OCI-LY1 (cell line): Measurements from ENCODE around the gene U2SURP.
"Not testable (repeated sequence)": the region's sequence is repeated elsewhere in the genome, so short reads cannot be mapped to it uniquely, and the experiment has no call there.

ENCODE experiments used
- H2AFZ ChIP-seq: fragments of 200-600 bp; sonication (generic), shearing (Covaris generic); 2 replicates; pipeline ENCODE4 v1.6.0; 2014; ENCODE audit warnings: antibody characterized with exemption, mild to moderate bottlenecking, low read length
- H3F3A ChIP-seq: fragments of 200-600 bp; sonication (generic), shearing (Covaris generic); 2 replicates; pipeline ENCODE4 v1.6.0; 2014; ENCODE audit warnings: mild to moderate bottlenecking, antibody characterized with exemption, low read length, moderate library complexity; ENCODE audit not compliant: insufficient read depth
- H3K27ac ChIP-seq: fragments of 200-600 bp; sonication (generic); 2 replicates; pipeline ENCODE4 v1.5.1; 2014; ENCODE audit warnings: low read length, mixed run types, mild to moderate bottlenecking, low read depth; ENCODE audit not compliant: poor library complexity, severe bottlenecking
- H3K27me3 ChIP-seq: fragments of 200-600 bp; sonication (generic); 2 replicates; pipeline ENCODE4 v1.6.0; 2014; ENCODE audit warnings: antibody characterized with exemption, mild to moderate bottlenecking, low read length, moderate library complexity; ENCODE audit not compliant: insufficient read depth
- H3K36me3 ChIP-seq: fragments of 200-600 bp; sonication (generic); 2 replicates; pipeline ENCODE4 v1.6.1; 2014; ENCODE audit warnings: mild to moderate bottlenecking, antibody characterized with exemption, low read length, moderate library complexity, mixed read lengths; ENCODE audit not compliant: insufficient read depth
- H3K4me1 ChIP-seq: fragments of 200-600 bp; sonication (generic); 2 replicates; pipeline ENCODE4 v1.5.1; 2014; ENCODE audit warnings: mild to moderate bottlenecking, low read length, moderate library complexity; ENCODE audit not compliant: insufficient read depth, severe bottlenecking
- H3K4me2 ChIP-seq: fragments of 200-600 bp; sonication (generic), shearing (Covaris generic); 2 replicates; pipeline ENCODE4 v1.6.1; 2014; ENCODE audit warnings: low read length
- H3K4me3 ChIP-seq: fragments of 200-600 bp; sonication (generic); 2 replicates; pipeline ENCODE4 v1.5.1; 2014; ENCODE audit warnings: low read length, low read depth, mild to moderate bottlenecking, mixed read lengths; ENCODE audit not compliant: poor library complexity, severe bottlenecking
- H3K79me2 ChIP-seq: fragments of 200-600 bp; shearing (Covaris generic); 2 replicates; pipeline ENCODE4 v1.6.1; 2016; ENCODE audit warnings: mixed run types, low read length, mixed read lengths; ENCODE audit not compliant: insufficient read depth
- H3K9ac ChIP-seq: fragments of 200-600 bp; sonication (generic), shearing (Covaris generic); 2 replicates; pipeline ENCODE4 v1.6.1; 2014; ENCODE audit warnings: mild to moderate bottlenecking, low read length, mixed read lengths
- H3K9me2 ChIP-seq: fragments of 200-600 bp; sonication (generic), shearing (Covaris generic); 2 replicates; pipeline ENCODE4 v1.6.1; 2014; ENCODE audit warnings: low read depth, mild to moderate bottlenecking, low read length, mixed read lengths
- H3K9me3 ChIP-seq: fragments of 200-600 bp; shearing (Covaris generic); 2 replicates; pipeline ENCODE4 v1.6.1; 2014; ENCODE audit warnings: low read length, mixed read lengths
- H4K20me1 ChIP-seq: fragments of 200-600 bp; sonication (generic), shearing (Covaris generic); 2 replicates; pipeline ENCODE4 v1.6.0; 2016; ENCODE audit warnings: mild to moderate bottlenecking, low read length; ENCODE audit not compliant: insufficient read depth
- CTCF ChIP-seq: fragments of 200-600 bp; sonication (generic), shearing (Covaris generic); IDR thresholded peaks from 2 replicates; pipeline ENCODE4 v1.5.1; 2017; ENCODE audit warnings: mild to moderate bottlenecking, antibody characterized with exemption, low read length, moderate library complexity, mixed read lengths
- EZH2 ChIP-seq: fragments of 200-600 bp; sonication (generic), shearing (Covaris generic); IDR thresholded peaks from 2 replicates; pipeline ENCODE4 v1.8.0; 2017; ENCODE audit warnings: borderline replicate concordance, mixed run types, mild to moderate bottlenecking, antibody characterized with exemption, low read length, moderate library complexity, mixed read lengths

Gene U2SURP

GRCh38 chr3:143040261-143040879 is 39.0 kb downstream of the U2SURP start:
- H3F3A ChIP-seq: peaks cover 14% of the 10 kb centered on the region
- peaks cover 5% of the 10 kb centered on the region; the same call in 1 of the 2 replicates for H4K20me1 ChIP-seq
- H3K36me3 ChIP-seq: peaks cover 95% of the 10 kb centered on the region
- H3K9me3 ChIP-seq: no peaks in the 10 kb centered on the region
- no peaks in the 10 kb centered on the region for H3K27me3 ChIP-seq
- no peak overlapping the region for H3K4me2 ChIP-seq
- TF ChIP-seq EZH2: no peak
- TF ChIP-seq CTCF: peak; percentile 61
- peaks cover 16% of the 10 kb centered on the region; the same call in 1 of the 2 replicates for H3K79me2 ChIP-seq
- no peaks in the 10 kb centered on the region for H3K4me1 ChIP-seq
- no peak overlapping the region for H2AFZ ChIP-seq
- H3K9ac ChIP-seq: no peak overlapping the region
- no peak overlapping the region for H3K4me3 ChIP-seq
- H3K27ac ChIP-seq: no peak overlapping the region
- no peaks in the 10 kb centered on the region for H3K9me2 ChIP-seq

GRCh38 chr3:143041903-143042302 is 40.5 kb downstream of the U2SURP start:
- TF ChIP-seq EZH2 (no peak), CTCF (no peak)
- Histone ChIP-seq H3K9me2 (no peaks in the 10 kb centered on the region), H3K27me3 (no peaks in the 10 kb centered on the region), H2AFZ (no peak overlapping the region), H4K20me1 (peaks cover 5% of the 10 kb centered on the region; the same call in 1 of the 2 replicates), H3K79me2 (peaks cover 16% of the 10 kb centered on the region; the same call in 1 of the 2 replicates), H3K4me3 (no peak overlapping the region), H3K9ac (no peak overlapping the region), H3K4me2 (no peak overlapping the region), H3K27ac (no peak overlapping the region), H3K9me3 (no peaks in the 10 kb centered on the region), H3K36me3 (peaks cover 87% of the 10 kb centered on the region), H3F3A (peaks cover 10% of the 10 kb centered on the region; the same call in 1 of the 2 replicates), H3K4me1 (no peaks in the 10 kb centered on the region)

- no peak overlapping the region for H3K4me2 ChIP-seq
- H3K9me2 ChIP-seq: no peaks in the 10 kb centered on the region
- no peaks in the 10 kb centered on the region for H3K9me3 ChIP-seq
- peaks cover 73% of the 10 kb centered on the region for H3K36me3 ChIP-seq
- H3K9ac ChIP-seq: no peak overlapping the region
- H4K20me1 ChIP-seq: no peaks in the 10 kb centered on the region; the same call in 1 of the 2 replicates
- H3K27me3 ChIP-seq: no peaks in the 10 kb centered on the region
- no peaks in the 10 kb centered on the region for H3F3A ChIP-seq
- no peaks in the 10 kb centered on the region for H3K4me1 ChIP-seq
- H3K4me3 ChIP-seq: no peak overlapping the region
- H3K27ac ChIP-seq: no peak overlapping the region
- H3K79me2 ChIP-seq: 0 out of 2 replicates have a peak, but pooled peaks cover 6% of the 10 kb centered on the region
- TF ChIP-seq EZH2: no peak
- no peak for TF ChIP-seq CTCF
- H2AFZ ChIP-seq: no peak overlapping the region
Observed at GRCh38 chr3:143045639-143046038, 44.3 kb downstream of the U2SURP start.

GRCh38 chr3:143046075-143046474 is 44.7 kb downstream of the U2SURP start:
- not testable (repeated sequence) for H3F3A ChIP-seq, H4K20me1 ChIP-seq, H3K4me3 ChIP-seq, H3K27ac ChIP-seq, H3K27me3 ChIP-seq, H3K9ac ChIP-seq, H3K79me2 ChIP-seq, H3K4me1 ChIP-seq, H3K9me2 ChIP-seq, H2AFZ ChIP-seq, H3K9me3 ChIP-seq, H3K4me2 ChIP-seq
- peaks cover 73% of the 10 kb centered on the region for H3K36me3 ChIP-seq
